ENCODE measurements around the gene LSAMP.
"Not testable (repeated sequence)": the region's sequence is repeated elsewhere in the genome, so short reads cannot be mapped to it uniquely, and the experiment has no call there.

Gene LSAMP

DNA sequence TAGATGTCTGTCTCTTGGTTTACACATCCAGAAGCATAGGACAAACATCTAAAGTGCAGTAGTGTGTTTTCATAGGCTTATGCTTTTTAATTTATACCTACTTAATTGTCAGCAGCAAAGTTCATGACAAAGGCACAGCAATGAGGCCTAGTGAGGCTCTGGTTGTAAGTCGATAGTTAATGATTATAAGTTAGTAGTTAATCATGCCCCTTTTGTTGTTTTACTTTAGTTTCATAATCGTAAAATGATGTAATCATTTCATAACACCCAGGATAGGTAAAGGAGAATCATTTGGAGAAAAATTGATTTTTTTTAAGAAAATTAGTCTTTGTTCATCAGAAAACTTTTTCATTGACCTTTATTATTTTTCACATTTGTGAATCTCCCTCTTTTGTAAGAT is 351.9 kb downstream of the LSAMP start:
- no peak for DNase-seq

GRCh38 chr3:116087426-116087825 is 357.9 kb downstream of the LSAMP start:
- DNase-seq, result no peak

DNA sequence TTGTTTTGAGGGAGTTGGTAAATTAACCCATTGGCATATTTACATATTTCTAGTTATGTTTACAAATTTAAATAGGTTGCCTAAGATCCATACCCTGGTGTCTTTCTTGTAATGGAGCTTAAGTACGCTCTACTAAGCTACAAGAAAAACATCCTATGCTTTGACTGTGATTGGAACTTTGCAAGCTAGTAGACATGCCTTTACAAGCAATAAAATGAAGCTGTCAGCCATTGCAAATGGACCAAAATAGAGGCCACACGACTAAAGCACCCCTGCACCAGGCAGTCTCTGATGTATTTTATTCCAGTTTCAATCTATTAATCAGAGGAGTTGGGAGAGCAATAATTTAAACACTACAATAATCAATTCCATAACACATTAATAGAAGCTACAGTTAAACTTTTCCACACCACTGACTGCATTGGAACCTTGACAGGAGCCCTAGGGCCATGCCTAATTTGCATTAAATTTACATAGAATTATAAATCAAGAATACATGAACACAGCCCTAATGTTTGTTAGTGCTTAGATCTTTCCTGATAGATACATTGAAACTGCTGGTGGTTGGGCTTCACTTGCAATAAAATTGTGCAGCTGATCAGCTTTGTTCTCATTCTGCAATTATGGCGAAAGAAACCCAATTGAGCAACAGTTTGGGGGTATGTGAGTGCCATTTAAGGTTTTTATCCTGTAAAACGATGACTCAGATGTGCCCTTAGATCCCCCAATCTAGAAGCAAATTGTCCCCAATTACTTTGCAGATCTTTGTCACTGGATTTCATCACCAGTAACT is 360.1 kb downstream of the LSAMP start:
- no peak for DNase-seq

DNA sequence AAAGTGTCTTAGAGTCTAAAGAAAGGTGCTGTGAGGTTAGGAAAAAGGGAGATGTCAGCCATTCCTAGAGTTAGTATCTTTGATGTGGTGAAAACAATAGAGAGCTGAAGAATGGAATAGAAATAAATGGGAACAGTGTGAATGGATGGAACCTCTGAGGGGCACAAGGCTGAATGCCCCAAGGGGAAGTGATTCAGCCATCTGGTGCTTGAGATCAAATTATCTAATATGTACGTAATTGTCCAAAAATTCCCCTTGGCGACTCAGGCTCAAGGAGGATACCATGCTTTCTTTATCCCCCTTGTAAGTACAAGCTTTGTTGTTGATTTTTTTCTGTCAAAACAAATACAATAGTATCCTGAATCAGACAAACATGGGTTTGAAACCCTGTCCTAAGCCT is 361.6 kb downstream of the LSAMP start:
- no peak for DNase-seq

- no peak for DNase-seq
Observed at GRCh38 chr3:116078561-116078960, 366.7 kb downstream of the LSAMP start.

DNA sequence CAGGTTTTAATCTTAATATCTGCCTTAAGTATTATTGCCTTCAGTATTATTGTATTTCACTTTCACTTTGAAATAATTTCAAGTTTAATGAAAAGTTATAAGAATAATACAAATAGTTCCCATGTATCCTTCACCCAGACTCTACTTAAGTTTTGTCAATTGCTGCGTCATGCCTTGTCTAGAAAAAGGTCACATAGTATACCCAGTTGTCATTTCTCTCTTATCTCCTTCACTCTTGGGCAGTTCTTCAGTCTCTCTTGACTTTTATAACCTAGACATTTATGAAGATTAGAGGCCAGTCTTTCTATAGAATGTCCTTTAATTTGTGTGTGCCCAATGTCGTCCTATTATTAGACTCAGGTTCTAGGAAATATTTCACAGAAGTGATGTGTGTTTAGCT is 367.7 kb downstream of the LSAMP start:
- DNase-seq, result no peak

GRCh38 chr3:116077059-116077458 is 368.2 kb downstream of the LSAMP start:
- DNase-seq, result no peak

GRCh38 chr3:116070516-116071278 is 374.6 kb downstream of the LSAMP start:
- DNase-seq, result not testable (repeated sequence)

DNA sequence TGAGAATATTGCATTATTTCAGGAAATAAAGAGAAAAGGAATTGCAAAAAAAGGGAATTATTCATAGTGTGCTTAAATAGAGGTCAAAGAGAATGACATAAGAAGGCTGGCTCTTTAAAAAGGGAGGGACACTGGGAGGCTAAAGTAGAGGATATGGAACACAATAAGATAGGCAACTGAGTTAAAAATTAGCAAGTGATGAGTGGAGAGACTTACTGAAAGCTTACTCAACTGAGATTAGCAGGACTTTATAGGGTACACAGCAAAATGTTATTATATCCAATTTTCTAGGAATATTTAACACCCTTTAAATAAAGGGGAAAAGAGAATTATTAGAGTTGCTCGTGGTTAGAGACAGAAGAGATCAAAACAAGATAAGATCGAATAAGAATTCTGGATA is 375.2 kb downstream of the LSAMP start:
- DNase-seq, result no peak

DNA sequence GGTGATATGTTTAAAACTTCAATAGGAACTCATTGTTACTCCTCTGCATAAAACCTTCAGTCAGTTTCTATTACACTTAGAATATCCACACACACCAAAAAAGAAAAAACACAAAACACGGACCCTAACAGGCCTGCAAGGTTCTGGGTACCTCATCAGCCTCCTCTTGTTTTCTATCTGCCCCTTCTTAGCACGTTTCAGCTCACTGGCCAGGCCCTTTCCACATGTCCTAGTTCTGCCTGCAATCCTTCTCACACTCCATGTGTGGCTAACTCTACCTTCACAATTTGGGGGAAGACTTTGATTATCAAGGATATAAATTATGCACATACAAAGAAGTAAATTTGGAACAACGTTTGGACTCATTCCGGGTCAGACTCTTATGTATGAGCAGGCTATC is 376.3 kb downstream of the LSAMP start:
- DNase-seq, result no peak

DNA sequence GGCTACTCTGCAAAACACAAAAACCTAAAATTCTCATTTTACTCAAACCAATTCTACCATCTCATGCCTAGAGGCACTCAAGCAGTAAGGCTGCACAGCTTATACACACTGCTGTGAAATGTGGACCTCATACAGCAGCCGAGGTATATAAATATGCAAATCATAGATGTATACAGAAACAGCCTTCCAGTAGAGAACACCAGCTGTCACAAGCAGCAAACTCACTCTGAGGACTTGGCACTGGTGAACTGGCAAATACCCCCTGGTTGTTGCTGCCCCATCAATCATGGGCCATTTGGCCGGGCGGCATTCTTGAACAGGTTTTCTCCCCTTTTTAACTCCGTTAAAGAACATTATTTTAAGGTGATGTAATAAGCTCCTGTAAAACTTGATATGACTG is 378.0 kb downstream of the LSAMP start:
- DNase-seq, result no peak

DNA sequence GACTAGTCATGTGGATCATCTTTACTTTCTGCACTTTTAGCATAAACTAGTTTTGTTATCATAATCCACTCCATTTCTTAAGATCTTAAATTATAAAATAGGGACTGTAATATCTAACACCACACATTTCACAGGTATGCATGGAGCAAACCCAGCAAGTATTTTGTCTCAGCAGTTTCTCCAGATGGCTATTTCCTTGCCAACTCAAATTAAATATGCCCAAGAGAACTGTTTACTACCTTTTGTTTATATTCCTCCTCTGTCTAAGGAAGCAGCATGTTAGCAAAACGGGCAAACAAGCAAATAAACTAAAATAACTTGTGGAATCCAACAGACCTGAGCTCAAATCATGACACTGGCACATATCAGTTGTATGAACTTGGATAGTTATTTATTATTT is 379.8 kb downstream of the LSAMP start:
- DNase-seq, result no peak

DNA sequence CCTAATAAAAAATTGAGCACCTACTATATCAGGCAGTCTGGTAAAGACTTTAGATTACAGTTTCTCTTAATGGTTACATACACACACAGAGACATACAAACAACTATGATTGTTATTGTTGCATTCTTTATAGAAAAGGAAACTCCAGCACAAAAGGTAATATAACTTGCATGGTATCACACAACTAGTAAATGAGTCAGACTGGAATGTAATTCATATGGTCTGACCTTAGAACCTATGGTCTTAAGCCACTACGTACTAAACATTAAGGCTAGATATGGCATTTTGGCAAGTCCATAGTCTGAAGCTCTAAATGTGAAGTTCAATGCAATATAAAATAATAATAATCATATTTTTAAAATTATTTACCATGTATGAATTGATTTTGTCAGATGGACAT is 380.6 kb downstream of the LSAMP start:
- no peak for DNase-seq

GRCh38 chr3:116059421-116060096 is 385.7 kb downstream of the LSAMP start:
- DNase-seq, result no peak

- no peak for DNase-seq
Observed at GRCh38 chr3:116058844-116059243, 386.4 kb downstream of the LSAMP start.

- DNase-seq, result no peak
Observed at GRCh38 chr3:116057400-116058006, 387.8 kb downstream of the LSAMP start.

DNA sequence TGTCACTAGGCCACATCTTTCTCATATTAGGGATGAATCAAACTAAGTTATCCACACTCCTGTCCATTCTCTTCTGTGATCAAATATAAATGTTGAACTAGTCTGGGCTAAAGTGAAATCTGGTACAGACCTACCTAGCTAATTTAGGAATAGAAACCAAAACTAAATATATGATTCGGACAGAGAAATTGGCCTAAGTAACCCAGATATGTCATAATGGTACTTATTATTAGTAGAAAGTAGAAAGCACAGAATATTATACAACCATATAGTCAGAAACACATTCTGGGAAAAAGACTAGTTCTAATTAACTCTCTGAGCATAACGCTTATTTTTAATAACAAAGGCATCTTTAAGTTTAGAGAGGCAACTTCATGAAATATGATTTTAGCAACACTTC is 389.0 kb downstream of the LSAMP start:
- DNase-seq, result no peak

DNA sequence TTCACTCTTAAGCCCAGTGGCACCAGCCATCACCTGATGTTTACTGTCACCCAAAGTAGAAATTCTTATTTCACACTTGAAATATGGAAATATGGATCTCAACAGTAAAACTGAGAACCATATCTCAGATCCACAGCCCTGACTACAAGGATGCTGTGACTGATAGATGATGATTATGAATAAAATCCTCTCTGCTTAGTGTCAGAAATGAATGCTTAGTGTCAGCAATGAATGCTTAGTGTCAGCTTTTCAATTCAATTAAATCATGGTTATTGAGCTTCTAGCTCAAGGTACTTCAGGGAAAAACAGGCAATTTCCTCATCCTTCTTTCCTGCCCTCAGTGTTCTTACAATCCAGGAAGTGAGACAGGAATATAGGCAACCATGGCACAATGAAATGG is 392.3 kb downstream of the LSAMP start:
- no peak for DNase-seq

- DNase-seq, result no peak
Observed at GRCh38 chr3:116052602-116053001, 392.7 kb downstream of the LSAMP start.

- no peak for DNase-seq
Observed at GRCh38 chr3:116051586-116051985, 393.7 kb downstream of the LSAMP start.

- no peak for DNase-seq
Observed at GRCh38 chr3:116051040-116051439, 394.2 kb downstream of the LSAMP start.

- no peak for DNase-seq
Observed at GRCh38 chr3:116050311-116050915, 394.9 kb downstream of the LSAMP start.

DNA sequence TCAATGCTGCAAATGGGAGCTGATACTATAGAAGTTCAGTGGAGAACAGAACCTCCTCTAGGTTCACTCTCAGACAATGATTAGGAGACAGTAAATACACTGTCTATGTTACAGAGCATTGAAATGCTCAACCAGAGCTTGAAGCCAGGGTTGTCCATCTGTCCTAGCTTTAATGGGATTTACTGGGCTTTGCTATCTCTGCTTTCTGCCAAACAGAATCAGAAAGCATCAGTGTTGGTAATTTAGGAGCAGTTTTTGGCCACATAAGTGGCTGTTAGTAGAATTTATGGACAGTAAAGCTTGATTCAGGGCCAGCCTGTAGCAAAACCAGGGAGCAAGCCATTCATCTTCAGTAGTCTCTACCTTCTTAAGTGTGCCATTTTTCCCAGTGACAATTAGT is 396.3 kb downstream of the LSAMP start:
- DNase-seq, result no peak

All from activated CD4-positive, CD25-positive, alpha-beta regulatory T cell treated with anti-CD3 and anti-CD28 coated beads, Interleukin-2, amount 50 U/mL, for 72 hours (primary cell).